Spinal cord (tissue), 10 donors: Measurements from ENCODE around the gene POLD1. TPM values are rescaled to one million over a fixed set of nuclear protein-coding genes. Genes with fewer than 3 reads are reported as not detected.

Experiments used
- DNase-seq, 6 donors: peaks; one replicate each; pipeline versions ENCODE4 v3.0.0 to v3.0.0-alpha.2; 2013 to 2015; ENCODE audit warnings: low spot score in 6 of 6, low read depth in 4 of 6
- H3K27ac ChIP-seq: one replicate; pipeline ENCODE4 v1.5.1; 2013; ENCODE audit warnings: low read depth, low read length, control low read depth
- H3K27me3 ChIP-seq: one replicate; pipeline ENCODE4 v1.6.1; 2013; ENCODE audit warnings: low read length; ENCODE audit not compliant: control insufficient read depth, insufficient read depth
- H3K36me3 ChIP-seq: one replicate; pipeline ENCODE4 v1.6.1; 2013; ENCODE audit warnings: low read length; ENCODE audit not compliant: control insufficient read depth, insufficient read depth
- H3K4me1 ChIP-seq: one replicate; pipeline ENCODE4 v1.6.1; 2013; ENCODE audit warnings: low read length; ENCODE audit not compliant: control insufficient read depth, insufficient read depth
- H3K4me3 ChIP-seq: one replicate; pipeline ENCODE4 v1.5.1; 2013; ENCODE audit warnings: low read depth, low read length, control low read depth
- H3K9me3 ChIP-seq: one replicate; pipeline ENCODE4 v1.6.1; 2013; ENCODE audit warnings: low read length; ENCODE audit not compliant: control insufficient read depth, insufficient read depth
- WGBS: methylation state at CpG from one replicate; pipeline ENCODE4 v1.1.5; 2013; ENCODE audit warnings: missing lambda C conversion rate; ENCODE audit not compliant: insufficient coverage; 5-methylcytosine and 5-hydroxymethylcytosine counted together
- polyA plus RNA-seq, 2 donors: library from polyadenylated mRNA; unstranded; fragments of 120-200 nt; gene quantifications; one replicate each; pipeline ENCODE4 v1.2.1, GENCODE V29; 2013; ENCODE audit not compliant: insufficient read length in 2 of 2
- total RNA-seq, 2 donors: library from RNA; depleted of rRNA in 1 of 2; stranded (reverse); fragments of 120-200 nt in 1 of 2; fragments of >200 nt in 1 of 2; gene quantifications; one replicate each; pipeline versions ENCODE4 v1.2.3 to v1.2.4, GENCODE V29; 2013 to 2014
- donor health status: healthy.

Gene POLD1
- total and polyA plus RNA-seq, 4 donors: 13.1 to 29.1 (median 25.0) TPM

DNA sequence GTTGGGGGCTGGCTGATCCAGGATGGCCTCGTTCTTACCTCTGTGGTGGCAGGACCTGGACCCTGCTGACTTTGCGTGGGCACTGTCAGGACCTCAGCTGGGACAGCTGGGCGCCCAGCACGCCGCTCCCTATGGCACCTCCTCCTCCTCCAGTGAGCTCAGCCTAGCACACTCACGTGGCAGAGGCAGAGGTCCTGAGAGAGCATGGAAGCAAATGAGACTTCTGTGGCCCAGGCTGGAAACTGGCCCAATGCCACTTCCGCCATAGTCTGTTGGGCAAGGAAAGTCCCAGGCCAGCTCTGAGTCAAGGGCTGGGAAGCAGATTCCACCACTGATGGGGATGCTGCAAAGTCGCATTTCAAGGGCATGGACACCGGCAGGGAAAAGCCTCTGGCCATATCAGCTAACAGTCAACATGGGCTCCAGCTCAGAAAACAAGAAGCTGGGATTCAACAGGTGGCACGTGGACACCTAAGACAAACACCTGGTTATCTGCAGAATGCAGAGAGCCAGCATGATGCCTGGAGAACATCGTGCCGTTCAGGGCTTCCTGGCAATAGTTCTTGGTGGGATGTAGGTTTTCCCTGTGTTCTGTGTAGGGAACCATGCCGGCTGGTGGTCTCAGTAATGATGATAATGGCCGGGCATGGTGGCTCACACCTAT is 65.2 kb downstream of the POLD1 start:
- DNase-seq: no peak
- no peaks in the 10 kb centered on the region for H3K36me3 ChIP-seq
- H3K4me1 ChIP-seq: no peaks in the 10 kb centered on the region
- H3K4me3 ChIP-seq: no peak overlapping the region
- no peaks in the 10 kb centered on the region for H3K9me3 ChIP-seq
- no peak overlapping the region for H3K27ac ChIP-seq
- H3K27me3 ChIP-seq: no peaks in the 10 kb centered on the region
- WGBS: 86% methylated on average over 7 of the region's 14 CpGs

DNA sequence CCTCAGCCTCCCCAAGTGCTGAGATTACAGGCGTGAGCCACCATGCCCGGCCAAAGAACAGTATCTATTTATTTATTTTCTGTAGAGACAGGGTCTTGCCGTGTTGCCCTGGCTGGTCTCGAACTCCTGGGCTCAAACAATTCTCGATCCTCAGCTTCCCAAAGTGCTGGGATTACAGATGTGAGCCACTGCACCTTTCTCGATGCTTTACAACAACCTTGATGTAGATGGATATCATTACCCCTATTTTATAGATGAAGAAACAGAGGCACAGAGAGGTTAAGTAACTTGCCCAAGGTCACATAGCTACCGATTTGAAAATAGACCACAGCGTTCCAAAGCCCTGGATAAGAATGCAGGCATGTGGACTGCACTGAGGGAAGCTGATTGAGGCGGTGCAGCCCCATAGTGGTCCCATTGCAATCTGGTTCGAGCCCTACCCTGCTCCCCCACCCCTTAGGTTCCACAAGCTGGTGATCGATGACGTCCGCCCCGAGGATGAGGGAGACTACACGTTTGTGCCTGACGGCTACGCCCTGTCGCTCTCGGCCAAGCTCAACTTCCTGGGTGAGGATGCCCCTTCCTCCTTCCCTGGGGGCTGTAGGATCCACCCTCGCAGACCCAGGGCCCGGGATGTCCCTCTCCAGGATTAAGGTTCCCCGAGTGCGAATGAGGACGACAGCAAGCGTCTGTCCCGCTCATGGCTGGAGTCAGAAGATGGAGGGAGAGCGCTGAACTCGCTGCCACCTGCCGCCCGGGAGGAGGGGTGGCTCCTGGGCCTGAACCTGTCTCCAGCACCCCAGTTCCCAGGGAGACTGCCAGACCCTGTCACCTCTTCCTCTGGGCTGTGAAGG is 66.4 kb downstream of the POLD1 start:
- no peaks in the 10 kb centered on the region for H3K36me3 ChIP-seq
- no peak overlapping the region for H3K4me3 ChIP-seq
- no peaks in the 10 kb centered on the region for H3K4me1 ChIP-seq
- DNase-seq: no peak
- no peak overlapping the region for H3K27ac ChIP-seq
- WGBS: 52% methylated on average over 23 of the region's 30 CpGs
- no peaks in the 10 kb centered on the region for H3K9me3 ChIP-seq
- H3K27me3 ChIP-seq: no peaks in the 10 kb centered on the region

DNA sequence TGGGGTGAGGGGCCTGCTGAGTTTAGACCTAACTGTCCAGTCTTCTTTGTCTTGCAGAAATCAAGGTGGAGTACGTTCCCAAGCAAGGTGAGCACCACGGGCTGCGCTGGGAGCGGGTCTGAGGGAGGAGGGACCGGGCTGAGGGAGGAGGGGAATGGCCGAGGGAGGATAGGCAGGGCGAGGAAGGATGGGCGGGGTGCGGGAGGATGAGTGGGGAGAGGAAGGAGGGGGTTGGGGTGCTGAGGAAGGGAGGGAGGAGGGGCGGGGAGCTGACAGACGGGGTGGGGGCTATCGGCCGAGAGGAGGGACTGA is 67.0 kb downstream of the POLD1 start:
- no peak overlapping the region for H3K27ac ChIP-seq
- no peaks in the 10 kb centered on the region for H3K27me3 ChIP-seq
- H3K4me3 ChIP-seq: no peak overlapping the region
- no peaks in the 10 kb centered on the region for H3K9me3 ChIP-seq
- no peaks in the 10 kb centered on the region for H3K36me3 ChIP-seq
- no peak for DNase-seq
- H3K4me1 ChIP-seq: no peaks in the 10 kb centered on the region
- 50% methylated on average over 12 of the region's 13 CpGs for WGBS

DNA sequence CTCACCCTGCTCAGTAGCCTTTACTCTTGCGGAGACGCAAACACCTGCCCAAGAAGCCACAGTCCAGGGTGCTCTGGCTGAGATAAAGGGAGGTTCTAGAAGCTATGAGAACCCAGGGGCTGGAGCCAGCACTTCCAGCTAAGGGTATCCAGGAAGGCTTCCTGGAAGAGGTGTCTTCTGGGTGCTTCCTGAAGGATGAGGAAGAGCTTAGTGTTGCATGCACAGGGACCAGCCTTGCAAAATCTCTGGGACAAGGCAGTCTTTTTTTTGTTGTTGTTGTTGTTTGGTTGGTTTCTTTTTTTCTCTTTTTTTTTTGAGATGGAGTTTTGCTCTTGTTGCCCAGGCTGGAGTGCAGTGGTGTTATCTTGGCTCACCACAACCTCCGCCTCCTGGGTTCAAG is 69.1 kb downstream of the POLD1 start:
- 94% methylated on average over 2 of the region's 3 CpGs for WGBS
- no peak for DNase-seq
- Histone ChIP-seq H3K27me3 (peaks cover 6% of the 10 kb centered on the region), H3K4me3 (no peak overlapping the region), H3K9me3 (no peaks in the 10 kb centered on the region), H3K36me3 (no peaks in the 10 kb centered on the region), H3K27ac (no peak overlapping the region), H3K4me1 (peaks cover under 1% of the 10 kb centered on the region)

DNA sequence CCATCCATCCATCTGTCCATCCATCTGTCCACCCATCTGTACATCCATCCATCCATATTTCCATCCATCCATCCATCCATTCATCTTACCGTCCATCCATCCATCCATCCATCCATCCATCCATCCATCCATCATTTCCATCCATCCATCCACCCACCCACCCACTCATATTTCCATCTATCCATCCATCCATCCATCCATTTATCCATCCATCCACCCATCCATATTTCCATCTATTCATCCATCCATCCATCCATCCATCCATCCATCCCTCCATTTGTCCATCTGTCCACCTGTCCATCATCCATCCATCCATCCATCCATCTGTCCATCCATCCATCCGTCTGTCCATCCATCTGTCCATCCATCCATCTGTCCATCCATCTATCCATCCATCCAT is 71.8 kb downstream of the POLD1 start:
- Histone ChIP-seq H3K27me3 (peaks cover 16% of the 10 kb centered on the region), H3K4me3 (no peak overlapping the region), H3K4me1 (peaks cover 5% of the 10 kb centered on the region), H3K9me3 (no peaks in the 10 kb centered on the region), H3K27ac (no peak overlapping the region), H3K36me3 (no peaks in the 10 kb centered on the region)
- no peak for DNase-seq
- 76% methylated on average over 2 of the region's 2 CpGs for WGBS

DNA sequence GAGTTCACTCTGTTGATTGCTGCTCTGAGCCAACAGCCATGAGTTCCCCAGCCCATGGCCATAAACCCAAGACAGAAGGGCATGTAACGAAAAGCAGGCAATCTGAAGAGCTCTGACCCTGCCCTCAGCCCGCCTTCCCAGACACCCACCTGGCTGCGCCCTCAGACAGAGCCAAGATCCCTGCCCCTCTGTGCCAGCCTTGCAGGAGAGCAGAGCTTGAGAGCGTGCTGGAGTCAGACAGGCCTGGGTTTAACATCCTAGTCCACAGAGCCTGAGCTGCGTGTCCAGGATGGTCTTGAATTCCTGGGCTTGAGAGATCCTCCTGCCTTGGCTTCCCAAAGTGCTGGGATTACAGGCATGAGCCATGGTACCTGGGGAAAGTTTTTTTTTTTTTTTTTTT is 73.2 kb downstream of the POLD1 start:
- H3K4me3 ChIP-seq: no peak overlapping the region
- H3K4me1 ChIP-seq: peaks cover 5% of the 10 kb centered on the region
- H3K27ac ChIP-seq: no peak overlapping the region
- WGBS: 76% methylated on average over 5 of the region's 5 CpGs
- H3K36me3 ChIP-seq: no peaks in the 10 kb centered on the region
- H3K27me3 ChIP-seq: peaks cover 16% of the 10 kb centered on the region
- no peak for DNase-seq
- no peaks in the 10 kb centered on the region for H3K9me3 ChIP-seq

DNA sequence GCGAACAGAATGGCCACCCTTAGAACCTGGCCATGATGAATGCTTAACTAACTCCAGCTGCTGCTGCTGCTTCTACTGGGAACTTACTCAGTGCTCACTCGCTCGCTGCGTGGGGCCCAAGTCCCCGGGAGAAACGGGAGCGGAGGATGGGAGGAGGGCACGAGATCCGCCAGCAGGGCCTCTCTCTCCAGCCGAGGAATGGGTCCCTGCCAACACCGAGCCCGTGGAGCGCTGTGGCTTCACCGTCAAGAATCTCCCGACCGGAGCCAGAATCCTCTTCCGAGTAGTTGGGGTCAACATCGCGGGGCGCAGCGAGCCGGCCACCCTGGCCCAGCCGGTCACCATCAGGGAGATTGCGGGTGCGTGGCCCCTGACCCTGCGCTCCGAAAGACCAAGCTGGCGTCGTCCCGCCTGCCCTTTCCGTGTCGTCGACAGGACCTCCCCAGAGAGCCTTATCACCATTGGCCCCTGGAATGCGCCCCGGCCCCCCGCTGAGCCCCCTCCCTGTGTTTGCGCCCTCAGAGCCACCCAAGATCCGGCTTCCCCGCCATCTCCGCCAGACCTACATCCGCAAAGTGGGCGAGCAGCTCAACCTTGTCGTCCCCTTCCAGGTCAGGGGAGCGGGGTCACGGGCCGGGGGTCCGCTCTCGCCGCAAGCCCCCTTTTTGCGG is 74.4 kb downstream of the POLD1 start:
- Histone ChIP-seq H3K36me3 (no peaks in the 10 kb centered on the region), H3K4me1 (peaks cover 5% of the 10 kb centered on the region), H3K4me3 (no peak overlapping the region), H3K27ac (no peak overlapping the region), H3K27me3 (peaks cover 16% of the 10 kb centered on the region), H3K9me3 (no peaks in the 10 kb centered on the region)
- 32% methylated on average over 49 of the region's 50 CpGs for WGBS
- DNase-seq: no peak

DNA sequence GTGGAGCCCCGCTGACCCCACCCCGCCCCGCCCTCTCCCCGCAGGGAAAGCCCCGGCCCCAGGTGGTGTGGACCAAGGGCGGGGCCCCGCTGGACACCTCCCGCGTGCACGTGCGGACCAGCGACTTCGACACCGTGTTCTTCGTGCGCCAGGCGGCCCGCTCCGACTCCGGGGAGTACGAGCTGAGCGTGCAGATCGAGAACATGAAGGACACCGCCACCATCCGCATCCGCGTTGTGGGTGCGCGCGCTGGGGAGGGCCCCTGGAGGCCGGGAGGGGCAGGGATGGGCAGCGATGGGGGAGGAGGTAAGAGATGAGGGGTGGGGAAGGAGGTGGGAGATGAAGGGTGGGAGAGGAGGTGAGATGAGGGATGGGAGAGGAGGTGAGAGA is 74.9 kb downstream of the POLD1 start:
- no peak overlapping the region for H3K27ac ChIP-seq

DNA sequence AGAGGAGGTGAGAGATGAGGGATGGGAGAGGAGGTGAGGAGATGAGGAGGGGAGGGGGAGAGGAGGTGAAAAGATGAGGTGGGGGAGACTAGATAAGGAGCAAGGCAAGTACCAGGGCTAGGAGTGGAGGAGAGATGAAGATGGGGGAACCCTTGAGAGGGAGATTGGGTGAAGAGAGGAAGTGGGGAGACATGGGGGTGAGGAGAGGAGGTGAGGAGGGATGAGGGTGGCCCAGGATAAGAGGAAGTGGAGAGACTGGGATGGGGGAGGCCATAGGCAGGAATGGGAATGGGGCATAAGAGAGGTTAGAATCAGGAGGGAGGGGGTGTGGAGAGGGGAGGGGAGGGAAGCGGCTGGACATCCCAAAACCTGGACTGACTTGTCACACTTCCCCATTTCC is 75.5 kb downstream of the POLD1 start:
- no peak for DNase-seq
- H3K36me3 ChIP-seq: peaks cover 3% of the 10 kb centered on the region
- no peaks in the 10 kb centered on the region for H3K9me3 ChIP-seq
- no peak overlapping the region for H3K4me3 ChIP-seq
- H3K4me1 ChIP-seq: peaks cover 5% of the 10 kb centered on the region
- H3K27ac ChIP-seq: no peak overlapping the region
- H3K27me3 ChIP-seq: peaks cover 16% of the 10 kb centered on the region
- no CpG with 5 or more reads among the region's 1 CpG for WGBS

More for the DNA sequence above, 74.9 kb downstream of the POLD1 start:
- Histone ChIP-seq H3K9me3 (no peaks in the 10 kb centered on the region), H3K27me3 (peaks cover 16% of the 10 kb centered on the region), H3K36me3 (no peaks in the 10 kb centered on the region), H3K4me3 (no peak overlapping the region), H3K4me1 (peaks cover 5% of the 10 kb centered on the region)
- 61% methylated on average over 32 of the region's 32 CpGs for WGBS
- no peak for DNase-seq
